ENCODE data around the gene AMACR.

DNA sequence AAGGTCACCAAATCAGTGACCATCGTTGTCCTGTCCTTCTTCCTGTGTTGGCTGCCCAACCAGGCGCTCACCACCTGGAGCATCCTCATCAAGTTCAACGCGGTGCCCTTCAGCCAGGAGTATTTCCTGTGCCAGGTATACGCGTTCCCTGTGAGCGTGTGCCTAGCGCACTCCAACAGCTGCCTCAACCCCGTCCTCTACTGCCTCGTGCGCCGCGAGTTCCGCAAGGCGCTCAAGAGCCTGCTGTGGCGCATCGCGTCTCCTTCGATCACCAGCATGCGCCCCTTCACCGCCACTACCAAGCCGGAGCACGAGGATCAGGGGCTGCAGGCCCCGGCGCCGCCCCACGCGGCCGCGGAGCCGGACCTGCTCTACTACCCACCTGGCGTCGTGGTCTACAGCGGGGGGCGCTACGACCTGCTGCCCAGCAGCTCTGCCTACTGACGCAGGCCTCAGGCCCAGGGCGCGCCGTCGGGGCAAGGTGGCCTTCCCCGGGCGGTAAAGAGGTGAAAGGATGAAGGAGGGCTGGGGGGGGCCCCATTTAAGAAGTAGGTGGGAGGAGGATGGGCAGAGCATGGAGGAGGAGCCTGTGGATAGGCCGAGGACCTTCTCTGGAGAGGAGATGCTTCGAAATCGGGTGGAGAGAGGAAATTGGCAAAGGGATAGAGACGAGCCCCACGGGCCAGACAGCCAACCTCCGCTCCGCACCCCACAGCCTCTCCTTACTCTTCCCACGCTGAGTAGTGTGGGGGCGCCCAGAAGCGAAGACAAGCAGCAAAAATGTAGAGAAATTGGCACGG is 69.9 kb downstream of the AMACR start:
- TF ChIP-seq, protein P1, sequence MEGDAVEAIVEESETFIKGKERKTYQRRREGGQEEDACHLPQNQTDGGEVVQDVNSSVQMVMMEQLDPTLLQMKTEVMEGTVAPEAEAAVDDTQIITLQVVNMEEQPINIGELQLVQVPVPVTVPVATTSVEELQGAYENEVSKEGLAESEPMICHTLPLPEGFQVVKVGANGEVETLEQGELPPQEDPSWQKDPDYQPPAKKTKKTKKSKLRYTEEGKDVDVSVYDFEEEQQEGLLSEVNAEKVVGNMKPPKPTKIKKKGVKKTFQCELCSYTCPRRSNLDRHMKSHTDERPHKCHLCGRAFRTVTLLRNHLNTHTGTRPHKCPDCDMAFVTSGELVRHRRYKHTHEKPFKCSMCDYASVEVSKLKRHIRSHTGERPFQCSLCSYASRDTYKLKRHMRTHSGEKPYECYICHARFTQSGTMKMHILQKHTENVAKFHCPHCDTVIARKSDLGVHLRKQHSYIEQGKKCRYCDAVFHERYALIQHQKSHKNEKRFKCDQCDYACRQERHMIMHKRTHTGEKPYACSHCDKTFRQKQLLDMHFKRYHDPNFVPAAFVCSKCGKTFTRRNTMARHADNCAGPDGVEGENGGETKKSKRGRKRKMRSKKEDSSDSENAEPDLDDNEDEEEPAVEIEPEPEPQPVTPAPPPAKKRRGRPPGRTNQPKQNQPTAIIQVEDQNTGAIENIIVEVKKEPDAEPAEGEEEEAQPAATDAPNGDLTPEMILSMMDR (IDR thresholded peaks at IDR 0.05; ENCODE audit: poor library complexity, severe bottlenecking), result no peak
- TF ChIP-seq EZH2 (IDR thresholded peaks at IDR 0.05; ENCODE audit: borderline replicate concordance, insufficient read depth, low read length, poor library complexity, severe bottlenecking), result no peak
- TF ChIP-seq EP300 (conservative IDR thresholded peaks at IDR 0.05; ENCODE audit: poor library complexity, severe bottlenecking), result no peak
- TF ChIP-seq MXI1 (conservative IDR thresholded peaks at IDR 0.05; ENCODE audit: poor library complexity, severe bottlenecking), result no peak
